Heart right ventricle (tissue), 16 donors: ENCODE measurements around the gene PTP4A2. TPM values are rescaled to one million over a fixed set of nuclear protein-coding genes. Genes with fewer than 3 reads are reported as not detected.
"Not testable (repeated sequence)": the region's sequence is repeated elsewhere in the genome, so short reads cannot be mapped to it uniquely, and the experiment has no call there.

Experiments used
- ATAC-seq, 8 donors: fragments of 200-7000 bp; cut with Tn5 transposase; one replicate each; pipeline ENCODE4 v1.9.1; 2020; ENCODE audit warnings: mild to moderate bottlenecking in 8 of 8, moderate library complexity in 8 of 8, moderate number of reproducible peaks in 1 of 8
- DNase-seq, 2 donors: peaks; one replicate each; pipeline ENCODE4 v3.0.0-alpha.2; 2020
- H3K27ac ChIP-seq, 10 donors: fragments of 200-600 bp; sonication (generic) in 2 of 10; one replicate each; pipeline versions ENCODE4 v1.5.0 to v1.8.0; 2020 to 2022; ENCODE audit warnings: mild to moderate bottlenecking in 3 of 10
- H3K27me3 ChIP-seq, 7 donors: fragments of 200-600 bp; one replicate each; pipeline ENCODE4 v1.8.0; 2021 to 2022; ENCODE audit warnings: mild to moderate bottlenecking in 2 of 7
- H3K36me3 ChIP-seq, 9 donors: fragments of 200-600 bp; sonication (generic) in 1 of 9; one replicate each; pipeline versions ENCODE4 v1.5.0 to v1.8.0; 2020 to 2022; ENCODE audit warnings: mild to moderate bottlenecking in 2 of 9
- H3K4me1 ChIP-seq, 9 donors: fragments of 200-600 bp; sonication (generic) in 1 of 9; one replicate each; pipeline versions ENCODE4 v1.5.0 to v1.8.0; 2020 to 2022; ENCODE audit warnings: mild to moderate bottlenecking in 4 of 9
- H3K4me3 ChIP-seq, 10 donors: fragments of 200-600 bp; sonication (generic) in 2 of 10; one replicate each; pipeline versions ENCODE4 v1.5.0 to v1.8.0; 2020 to 2022; ENCODE audit warnings: mild to moderate bottlenecking in 7 of 10, moderate library complexity in 2 of 10
- H3K9me3 ChIP-seq, 11 donors: fragments of 200-600 bp in 10 of 11; sonication (generic) in 2 of 11; one replicate each; pipeline versions ENCODE4 v1.5.0 to v1.8.0; 2013 to 2022; ENCODE audit warnings: mild to moderate bottlenecking in 2 of 11, control low read depth in 1 of 11, moderate library complexity in 1 of 11
- WGBS, 2 donors: extraction: QIAGEN DNeasy Blood & Tissue Kit; methylation state at CpG; one replicate each; pipeline ENCODE4 v1.1.7; 2013; ENCODE audit warnings: inconsistent platforms in 1 of 2; 5-methylcytosine and 5-hydroxymethylcytosine counted together
- intact Hi-C, 10 donors: fragments of 100-400 bp; cut with DNase I; formaldehyde crosslinking; loops; one replicate each; pipeline versions ENCODE4 v1.11.1 to v1.14.2; 2022
- polyA plus RNA-seq, 2 donors: library from polyadenylated mRNA; stranded (reverse); fragments of 200-250 nt; gene quantifications; one replicate each; pipeline ENCODE4 v1.2.3, GENCODE V29; 2013
- total RNA-seq, 10 donors: library from RNA; stranded (reverse); fragmentation: NEBNext Ultra II Directional in 3 of 10; extraction: Animal tissue kit (Norgen Biotek cat#: 25700) in 3 of 10; gene quantifications; one replicate each; pipeline versions ENCODE4 v1.2.1 to v1.2.4, GENCODE V29; 2021 to 2023
- TF ChIP-seq, protein P1 (sequence below), 9 donors: fragments of 200-600 bp; sonication (generic) in 2 of 9; IDR thresholded peaks; one replicate each; pipeline versions ENCODE4 v1.5.0 to v1.8.0; 2021 to 2022; ENCODE audit warnings: antibody characterized with exemption in 9 of 9, mild to moderate bottlenecking in 5 of 9, moderate library complexity in 1 of 9
- donor health status: Arrhythmogenic right ventricular cardiomyopathy.
- donor health status: ischemic (EF 13 %, LVEDD 7.1; RV severe dilation, severe dysfunction).
- donor health status: healthy with polysubstance abuse.
- donor health status: DM: no; HTN: yes; CAD: no.
- donor health status: DM: no; HTN: no; CAD: no.
- donor health status: ischemic (EF 25% LVEDD 6.9; RV normal size, moderate dysfunction).
- donor health status: ischemic (EF 25% LVEDD 5.7; RV mildly dilated, moderate dysfunction).
- donor health status: healthy.
- donor health status: DM: yes; HTN: yes; CAD: no.
- donor health status: Ischemic cardiomyopathy.
- donor health status: ischemic (EF 35%, LVEDD 5.7; RV mildly dilated, moderate dysfunction).
- donor health status: nonischemic (EF 11% LVEDD 7.7; RV severe dilation, severe dysfunction).
- donor health status: DM: yes; HTN: yes; CAD: no.
- donor health status: PGD.
- donor health status: ischemic (EF 29% LVEDD 5.4; RV normal size, mild dysfunction).
- donor health status: nonischemic (EF 23%, LVEDD 6.1; RV moderate dilation, normal function).

The PTP4A2 gene
- total and polyA plus RNA-seq, 12 donors = 49.5 to 506 (median 223) TPM

- DNase-seq (no peak), ATAC-seq (no peak)
- peak overlapping the region in 1 of 10 donors; percentile 11 for H3K4me3 ChIP-seq
- TF ChIP-seq, protein P1, sequence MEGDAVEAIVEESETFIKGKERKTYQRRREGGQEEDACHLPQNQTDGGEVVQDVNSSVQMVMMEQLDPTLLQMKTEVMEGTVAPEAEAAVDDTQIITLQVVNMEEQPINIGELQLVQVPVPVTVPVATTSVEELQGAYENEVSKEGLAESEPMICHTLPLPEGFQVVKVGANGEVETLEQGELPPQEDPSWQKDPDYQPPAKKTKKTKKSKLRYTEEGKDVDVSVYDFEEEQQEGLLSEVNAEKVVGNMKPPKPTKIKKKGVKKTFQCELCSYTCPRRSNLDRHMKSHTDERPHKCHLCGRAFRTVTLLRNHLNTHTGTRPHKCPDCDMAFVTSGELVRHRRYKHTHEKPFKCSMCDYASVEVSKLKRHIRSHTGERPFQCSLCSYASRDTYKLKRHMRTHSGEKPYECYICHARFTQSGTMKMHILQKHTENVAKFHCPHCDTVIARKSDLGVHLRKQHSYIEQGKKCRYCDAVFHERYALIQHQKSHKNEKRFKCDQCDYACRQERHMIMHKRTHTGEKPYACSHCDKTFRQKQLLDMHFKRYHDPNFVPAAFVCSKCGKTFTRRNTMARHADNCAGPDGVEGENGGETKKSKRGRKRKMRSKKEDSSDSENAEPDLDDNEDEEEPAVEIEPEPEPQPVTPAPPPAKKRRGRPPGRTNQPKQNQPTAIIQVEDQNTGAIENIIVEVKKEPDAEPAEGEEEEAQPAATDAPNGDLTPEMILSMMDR (IDR thresholded peaks at IDR 0.05) = no peak
- intact Hi-C loops = loop anchor here in 1 of 10 donors (5.0 kb wide), 1 partner anchor 36 kb away; no protein-coding TSS in a partner anchor
- H3K27me3 ChIP-seq = no peaks in the 10 kb centered on the region
- H3K36me3 ChIP-seq = no peaks in the 10 kb centered on the region
- H3K4me1 ChIP-seq = peaks cover 24 to 98% (median 94%) of the 10 kb centered on the region in 9 donors
- 74 to 81% methylated on average over 2 of the region's 2 CpGs for WGBS, 2 donors
- peak overlapping the region in 2 of 10 donors; percentile 31 to 51 for H3K27ac ChIP-seq
- no peaks in the 10 kb centered on the region for H3K9me3 ChIP-seq
These were observed 11.9 kb downstream of the PTP4A2 start for GRCh38 chr1:31926252-31926651.

DNA sequence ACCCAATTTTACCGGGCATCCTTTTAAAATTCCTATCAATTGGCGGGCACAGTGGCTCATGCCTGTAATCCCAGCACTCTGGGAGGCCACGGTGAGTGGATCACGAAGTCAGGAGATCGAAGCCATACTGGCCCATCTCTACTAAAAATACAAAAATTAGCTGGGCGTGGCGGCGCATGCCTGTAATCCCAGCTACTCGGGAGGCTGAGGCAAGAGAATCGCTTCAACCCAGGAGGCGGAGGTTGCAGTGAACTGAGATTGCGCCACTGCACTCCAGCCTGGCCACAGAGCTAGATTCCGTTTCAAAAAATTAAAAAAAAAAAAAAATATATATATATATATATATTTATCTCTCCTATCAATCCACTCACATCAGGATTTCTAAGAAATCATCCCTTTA, 12.3 kb downstream of the PTP4A2 start:
- H3K4me1 ChIP-seq = peaks cover 24 to 98% (median 94%) of the 10 kb centered on the region in 9 donors
- intact Hi-C loops = loop anchor here in 1 of 10 donors (5.0 kb wide), 1 partner anchor 36 kb away; no protein-coding TSS in a partner anchor
- H3K9me3 ChIP-seq, H3K27me3 ChIP-seq, H3K36me3 ChIP-seq, ATAC-seq, DNase-seq: not testable (repeated sequence)
- H3K27ac ChIP-seq = peak overlapping the region in 1 of 10 donors; percentile 31
- WGBS, 2 donors = 94% methylated on average over 13 of the region's 13 CpGs
- peak overlapping the region in 1 of 10 donors; percentile 11 for H3K4me3 ChIP-seq

- intact Hi-C loops = loop anchor here in 1 of 10 donors (5.0 kb wide), 1 partner anchor 37 kb away; no protein-coding TSS in a partner anchor
- no peaks in the 10 kb centered on the region for H3K9me3 ChIP-seq
- peaks cover 24 to 93% (median 85%) of the 10 kb centered on the region in 9 donors for H3K4me1 ChIP-seq
- no peak overlapping the region for H3K4me3 ChIP-seq
- H3K27me3 ChIP-seq = no peaks in the 10 kb centered on the region
- H3K27ac ChIP-seq = peak overlapping the region in 1 of 10 donors; percentile 31
- TF ChIP-seq, protein P1 (IDR thresholded peaks at IDR 0.05) = no peak
- H3K36me3 ChIP-seq = peaks cover 0 to under 1% (median 0%) of the 10 kb centered on the region in 9 donors
- no peak for ATAC-seq
- 11 to 14% methylated on average over 1 of the region's 1 CpG for whole genome bisulfite sequencing, 2 donors
- DNase-seq = no peak
These were observed 13.3 kb downstream of the PTP4A2 start for GRCh38 chr1:31924839-31925238.

DNA sequence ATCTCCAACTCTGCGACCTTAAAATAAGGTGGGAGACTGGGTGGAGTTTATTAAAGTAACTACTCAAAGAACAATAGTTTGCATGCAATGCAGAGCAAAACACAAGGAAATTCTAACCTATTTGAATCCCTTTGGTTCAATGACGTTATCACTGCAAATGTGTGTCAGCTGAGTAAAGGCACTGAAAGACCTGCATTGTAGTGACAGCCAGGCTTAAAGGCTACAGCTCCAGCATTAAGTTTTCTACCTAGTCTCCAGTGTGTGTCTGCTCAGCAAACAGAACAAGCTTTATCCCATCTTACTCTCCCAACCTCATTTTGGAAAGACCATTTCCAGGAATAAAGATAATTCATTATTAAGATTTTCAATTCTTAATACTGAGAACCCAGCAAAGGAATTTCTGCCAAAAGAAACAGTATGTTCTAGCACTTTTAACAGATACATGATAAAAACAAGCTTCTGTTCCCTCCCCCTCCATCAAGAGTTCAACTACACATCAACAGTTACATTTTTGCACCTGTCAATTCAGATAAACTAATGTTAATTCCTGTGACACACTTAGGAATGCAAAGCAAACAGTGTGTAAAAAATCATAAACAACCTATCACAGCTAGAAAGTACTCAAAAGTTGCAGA, 14.2 kb downstream of the PTP4A2 start:
- 43 to 56% methylated on average over 2 of the region's 2 CpGs for WGBS, 2 donors
- no peaks in the 10 kb centered on the region for H3K27me3 ChIP-seq
- H3K27ac ChIP-seq = peak overlapping the region in 3 of 10 donors; percentile 2 to 31 (median 9)
- no peak for DNase-seq
- peaks cover 0 to 9% (median 0%) of the 10 kb centered on the region in 9 donors for H3K36me3 ChIP-seq
- ATAC-seq = peak in 4 of 8 donors; percentile 25 to 46 (median 38)
- H3K4me3 ChIP-seq = no peak overlapping the region
- intact Hi-C loops = no loop called here
- H3K9me3 ChIP-seq = peaks cover 0 to 6% (median 0%) of the 10 kb centered on the region in 11 donors
- TF ChIP-seq, protein P1 (IDR thresholded peaks at IDR 0.05) = no peak
- H3K4me1 ChIP-seq = peaks cover 24 to 91% (median 77%) of the 10 kb centered on the region in 9 donors

- no peak for DNase-seq
- H3K27me3 ChIP-seq = no peaks in the 10 kb centered on the region
- intact Hi-C loops = no loop called here
- no peak for ATAC-seq
- TF ChIP-seq, protein P1 (IDR thresholded peaks at IDR 0.05) = no peak
- H3K4me1 ChIP-seq = peaks cover 17 to 86% (median 51%) of the 10 kb centered on the region in 9 donors
- H3K9me3 ChIP-seq = peaks cover 0 to 6% (median 0%) of the 10 kb centered on the region in 11 donors
- no peak overlapping the region for H3K4me3 ChIP-seq
- peak overlapping the region in 3 of 10 donors; percentile 4 to 66 (median 9) for H3K27ac ChIP-seq
- peaks cover 0 to 39% (median 6%) of the 10 kb centered on the region in 9 donors for H3K36me3 ChIP-seq
- 75 to 80% methylated on average over 2 of the region's 2 CpGs for WGBS, 2 donors
These were observed 17.2 kb downstream of the PTP4A2 start for GRCh38 chr1:31920956-31921355.
